Measurements from ENCODE around the gene SPAM1. TPM values are rescaled to one million over a fixed set of nuclear protein-coding genes. Genes with fewer than 3 reads are reported as not detected.
"Not testable (repeated sequence)": the region's sequence is repeated elsewhere in the genome, so short reads cannot be mapped to it uniquely, and the experiment has no call there.

Gene SPAM1
- total and polyA plus RNA-seq, 7 experiments from 2014 or later: not detected

DNA sequence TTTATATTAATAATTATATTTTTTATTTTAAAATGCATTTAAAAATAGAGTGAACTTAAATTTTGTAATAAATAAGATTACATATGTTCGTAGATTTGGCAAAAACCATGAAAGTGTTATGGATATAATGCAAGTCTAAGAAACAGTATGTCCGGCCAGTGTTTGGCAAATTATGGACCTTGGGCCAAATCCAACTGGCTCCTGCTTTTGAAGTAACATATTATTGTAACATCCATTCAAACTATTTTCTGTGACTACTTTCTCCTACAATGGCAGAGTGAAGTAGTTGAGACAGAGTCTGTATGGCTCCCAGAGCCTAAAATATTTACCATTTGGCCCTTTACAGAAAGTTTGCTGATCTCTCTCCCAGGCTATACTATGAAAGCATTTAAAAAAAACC is 69.0 kb downstream of the SPAM1 start:
- DNase-seq: no peak
- Histone ChIP-seq H3K4me3 (ENCODE audit: low read length) (no peak overlapping the region), H3K36me3 (ENCODE audit: control insufficient read depth in 2 of 3, insufficient read depth in 3 of 3, low read length in 3 of 3) (no peaks in the 10 kb centered on the region), H3K27me3 (ENCODE audit: control insufficient read depth in 2 of 2, insufficient read depth in 2 of 2, low read length in 2 of 2) (no peaks in the 10 kb centered on the region), H3K9me3 (ENCODE audit: control insufficient read depth in 2 of 3, low read length in 3 of 3) (no peaks in the 10 kb centered on the region), H3K4me1 (ENCODE audit: control insufficient read depth in 2 of 2, insufficient read depth in 2 of 2, low read length in 2 of 2) (no peaks in the 10 kb centered on the region), H3K27ac (ENCODE audit: low read depth, low read length) (no peak overlapping the region)
- POLR2A ChIA-PET: interaction anchor here (0.7 kb wide), 1 partner anchor 1694 kb away, joined by 3 read pairs; no protein-coding TSS in a partner anchor
- intact Hi-C loops (cut with micrococcal nuclease): no loop called here
- Mint-ChIP-seq H3K27me3 (peaks cover 0 to 6% (median 4%) of the 10 kb centered on the region in 5 donors), H3K4me1 (no peaks in the 10 kb centered on the region), H3K36me3 (no peaks in the 10 kb centered on the region), H3K9me3 (peaks cover 0 to 24% (median 4%) of the 10 kb centered on the region in 11 donors), H3K4me3 (no peak overlapping the region), H3K27ac (no peak overlapping the region)
- ATAC-seq: no peak
- CTCF ChIA-PET: no interaction called here

DNA sequence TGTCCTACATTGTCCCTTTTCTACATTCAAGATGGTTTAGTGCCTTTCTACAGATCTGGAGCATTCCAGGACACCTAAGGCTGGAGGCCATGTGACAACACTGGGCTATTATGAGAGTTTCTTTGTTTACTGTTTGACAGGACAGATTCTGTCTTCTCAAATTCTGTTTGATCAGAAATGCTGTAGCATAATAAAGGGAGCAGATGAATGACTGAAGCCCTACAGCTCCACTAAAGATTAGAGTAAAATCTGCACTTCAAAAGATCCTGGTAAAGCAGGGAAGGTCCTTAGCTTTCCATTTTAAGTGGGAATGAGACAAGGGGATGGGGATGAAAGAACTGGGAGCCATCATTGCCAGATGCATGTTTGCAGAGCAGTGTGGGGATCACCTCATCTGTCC is 69.4 kb downstream of the SPAM1 start:
- H3K9me3 ChIP-seq (ENCODE audit: control insufficient read depth in 2 of 3, low read length in 3 of 3): no peaks in the 10 kb centered on the region
- Mint-ChIP-seq H3K27me3 (peaks cover 0 to 6% (median 4%) of the 10 kb centered on the region in 5 donors), H3K36me3 (no peaks in the 10 kb centered on the region), H3K27ac (no peak overlapping the region), H3K4me1 (no peaks in the 10 kb centered on the region), H3K4me3 (no peak overlapping the region), H3K9me3 (peaks cover 0 to 25% (median 4%) of the 10 kb centered on the region in 11 donors)
- H3K4me3 ChIP-seq (ENCODE audit: low read length): no peak overlapping the region
- no peaks in the 10 kb centered on the region for H3K4me1 ChIP-seq (ENCODE audit: control insufficient read depth in 2 of 2, insufficient read depth in 2 of 2, low read length in 2 of 2)
- no peak for DNase-seq
- ChIA-PET CTCF (no interaction called here), POLR2A (interaction anchor here (0.7 kb wide), 1 partner anchor 1695 kb away, joined by 3 read pairs; no protein-coding TSS in a partner anchor)
- H3K27me3 ChIP-seq (ENCODE audit: control insufficient read depth in 2 of 2, insufficient read depth in 2 of 2, low read length in 2 of 2): no peaks in the 10 kb centered on the region
- intact Hi-C loops (cut with micrococcal nuclease): no loop called here
- H3K27ac ChIP-seq (ENCODE audit: low read depth, low read length): no peak overlapping the region
- no peak for ATAC-seq
- no peaks in the 10 kb centered on the region for H3K36me3 ChIP-seq (ENCODE audit: control insufficient read depth in 2 of 3, insufficient read depth in 3 of 3, low read length in 3 of 3)

DNA sequence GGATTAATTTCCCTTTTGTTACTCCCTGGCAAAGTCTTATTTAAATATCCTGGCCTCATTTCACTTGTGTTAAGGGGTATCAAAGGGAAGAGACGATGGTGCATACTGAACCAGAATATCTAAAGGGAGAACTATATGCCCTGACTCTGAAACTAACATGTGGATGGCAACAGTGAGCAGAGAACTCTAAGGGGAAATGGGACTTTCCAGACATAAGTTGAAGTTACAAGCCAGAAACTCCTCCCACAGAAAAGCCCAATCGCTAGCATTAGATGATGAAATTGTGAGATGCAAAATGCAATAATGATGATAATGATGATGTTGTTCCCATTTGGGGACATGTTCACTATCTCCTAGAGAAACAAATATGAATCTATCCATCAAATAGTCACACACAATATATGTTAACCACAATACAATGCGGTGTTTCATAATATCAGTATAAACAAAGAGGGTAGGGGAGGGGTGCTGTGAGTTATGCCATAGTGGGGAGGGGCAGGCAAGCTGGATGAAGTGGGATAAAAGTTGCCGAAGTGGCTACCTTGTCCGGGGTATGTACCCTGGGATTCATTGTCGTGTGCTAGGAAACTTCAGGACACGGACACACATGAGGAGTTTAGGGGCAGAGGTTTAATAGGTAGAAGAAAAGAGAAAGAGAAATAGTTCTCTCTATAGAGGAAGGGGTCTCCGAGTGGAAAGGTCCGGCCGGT is 70.7 kb downstream of the SPAM1 start:
- H3K27me3 ChIP-seq (ENCODE audit: control insufficient read depth in 2 of 2, insufficient read depth in 2 of 2, low read length in 2 of 2): no peaks in the 10 kb centered on the region
- ChIA-PET POLR2A (no interaction called here), CTCF (no interaction called here)
- Mint-ChIP-seq H3K27me3 (peaks cover 0 to 6% (median 0%) of the 10 kb centered on the region in 5 donors), H3K27ac (no peak overlapping the region), H3K4me1 (no peaks in the 10 kb centered on the region), H3K4me3 (no peak overlapping the region), H3K9me3 (peaks cover 0 to 29% (median 6%) of the 10 kb centered on the region in 11 donors), H3K36me3 (no peaks in the 10 kb centered on the region)
- ATAC-seq (no peak), DNase-seq (no peak)
- no peak overlapping the region for H3K4me3 ChIP-seq (ENCODE audit: low read length)
- H3K36me3 ChIP-seq (ENCODE audit: control insufficient read depth in 2 of 3, insufficient read depth in 3 of 3, low read length in 3 of 3): no peaks in the 10 kb centered on the region
- H3K27ac ChIP-seq (ENCODE audit: low read depth, low read length): no peak overlapping the region
- intact Hi-C loops (cut with micrococcal nuclease): no loop called here
- H3K4me1 ChIP-seq (ENCODE audit: control insufficient read depth in 2 of 2, insufficient read depth in 2 of 2, low read length in 2 of 2): no peaks in the 10 kb centered on the region
- H3K9me3 ChIP-seq (ENCODE audit: control insufficient read depth in 2 of 3, low read length in 3 of 3): no peaks in the 10 kb centered on the region

DNA sequence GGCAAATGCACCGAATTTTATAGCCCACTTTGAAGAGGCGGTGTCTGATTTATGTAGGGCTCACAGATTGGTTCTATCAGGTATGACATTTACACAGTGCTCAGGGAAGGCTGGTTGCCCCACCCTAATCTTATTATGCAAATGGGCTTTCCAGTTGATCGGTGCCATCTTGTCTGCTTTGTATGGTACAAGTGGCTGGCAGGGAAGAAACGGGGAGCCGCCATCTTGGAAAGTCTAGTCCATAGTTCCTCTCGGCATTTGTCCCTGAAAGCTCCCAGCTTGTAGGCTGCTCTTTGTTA is 71.2 kb downstream of the SPAM1 start:
- H3K4me1 Mint-ChIP-seq: no peaks in the 10 kb centered on the region
- Histone ChIP-seq H3K36me3 (ENCODE audit: control insufficient read depth in 2 of 3, insufficient read depth in 3 of 3, low read length in 3 of 3) (no peaks in the 10 kb centered on the region), H3K9me3 (ENCODE audit: control insufficient read depth in 2 of 3, low read length in 3 of 3) (no peaks in the 10 kb centered on the region), H3K4me3 (ENCODE audit: low read length) (no peak overlapping the region), H3K4me1 (ENCODE audit: control insufficient read depth in 2 of 2, insufficient read depth in 2 of 2, low read length in 2 of 2) (no peaks in the 10 kb centered on the region), H3K27me3 (ENCODE audit: control insufficient read depth in 2 of 2, insufficient read depth in 2 of 2, low read length in 2 of 2) (no peaks in the 10 kb centered on the region), H3K27ac (ENCODE audit: low read depth, low read length) (no peak overlapping the region)
- H3K27me3 Mint-ChIP-seq: peaks cover 0 to 6% (median 0%) of the 10 kb centered on the region in 5 donors
- no peaks in the 10 kb centered on the region for H3K36me3 Mint-ChIP-seq
- ATAC-seq (no peak), DNase-seq (no peak)
- intact Hi-C loops (cut with micrococcal nuclease): no loop called here
- POLR2A ChIA-PET: no interaction called here
- H3K9me3 Mint-ChIP-seq: peaks cover 0 to 29% (median 6%) of the 10 kb centered on the region in 11 donors
- no peak overlapping the region for H3K4me3 Mint-ChIP-seq
- CTCF ChIA-PET: no interaction called here
- no peak overlapping the region for H3K27ac Mint-ChIP-seq

DNA sequence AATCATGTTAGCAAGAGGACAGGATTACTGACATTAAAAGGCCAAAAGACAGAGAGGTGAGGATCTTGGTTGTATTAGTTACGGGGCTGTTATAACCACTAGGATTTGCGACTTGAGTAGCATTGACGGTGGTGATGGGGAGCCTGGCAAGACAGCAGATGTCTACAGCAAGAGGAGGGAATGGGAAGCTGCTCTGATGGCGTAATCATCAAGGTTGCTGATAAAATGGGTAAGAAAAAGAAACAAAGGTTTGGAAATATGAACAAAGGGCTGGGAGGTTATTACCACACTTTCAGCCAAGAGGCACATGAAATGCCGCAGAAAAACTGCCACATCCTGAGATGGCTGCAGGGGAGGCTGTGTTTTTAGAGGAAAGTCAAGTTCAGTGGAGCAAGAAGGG is 73.9 kb downstream of the SPAM1 start:
- no peaks in the 10 kb centered on the region for H3K4me1 Mint-ChIP-seq
- Histone ChIP-seq H3K9me3 (ENCODE audit: control insufficient read depth in 2 of 3, low read length in 3 of 3) (no peaks in the 10 kb centered on the region), H3K27ac (ENCODE audit: low read depth, low read length) (no peak overlapping the region), H3K27me3 (ENCODE audit: control insufficient read depth in 2 of 2, insufficient read depth in 2 of 2, low read length in 2 of 2) (no peaks in the 10 kb centered on the region), H3K4me1 (ENCODE audit: control insufficient read depth in 2 of 2, insufficient read depth in 2 of 2, low read length in 2 of 2) (no peaks in the 10 kb centered on the region), H3K36me3 (ENCODE audit: control insufficient read depth in 2 of 3, insufficient read depth in 3 of 3, low read length in 3 of 3) (no peaks in the 10 kb centered on the region), H3K4me3 (ENCODE audit: low read length) (no peak overlapping the region)
- DNase-seq: no peak
- peaks cover 0 to 29% (median 11%) of the 10 kb centered on the region in 11 donors for H3K9me3 Mint-ChIP-seq
- no peak overlapping the region for H3K27ac Mint-ChIP-seq
- H3K27me3 Mint-ChIP-seq: peaks cover 0 to 6% (median 0%) of the 10 kb centered on the region in 5 donors
- intact Hi-C loops (cut with micrococcal nuclease): no loop called here
- H3K36me3 Mint-ChIP-seq: no peaks in the 10 kb centered on the region
- no peak overlapping the region for H3K4me3 Mint-ChIP-seq
- ATAC-seq: no peak
- ChIA-PET POLR2A (no interaction called here), CTCF (no interaction called here)

DNA sequence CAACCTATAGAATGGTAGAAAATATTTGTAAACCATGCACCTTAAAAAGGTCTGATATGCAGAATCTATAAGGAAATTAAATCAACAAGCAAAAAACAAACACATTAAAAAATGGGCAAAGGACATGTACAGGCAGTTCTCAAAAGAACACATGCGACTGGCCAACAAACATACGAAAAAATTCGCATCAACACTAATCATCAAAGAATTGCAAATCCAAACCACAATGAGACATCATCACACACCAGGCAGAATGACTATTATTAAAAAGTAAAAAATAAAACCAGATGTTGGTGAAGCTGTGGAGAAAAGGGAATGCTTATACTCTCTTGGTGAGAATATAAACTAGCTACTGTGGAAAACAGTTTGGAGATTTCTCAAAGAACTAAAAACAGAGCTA is 74.7 kb downstream of the SPAM1 start:
- H3K36me3 Mint-ChIP-seq: no peaks in the 10 kb centered on the region
- H3K4me3 Mint-ChIP-seq: no peak overlapping the region
- Histone ChIP-seq H3K27me3 (ENCODE audit: control insufficient read depth in 2 of 2, insufficient read depth in 2 of 2, low read length in 2 of 2) (no peaks in the 10 kb centered on the region), H3K27ac (ENCODE audit: low read depth, low read length) (no peak overlapping the region), H3K4me3 (ENCODE audit: low read length) (no peak overlapping the region), H3K9me3 (ENCODE audit: control insufficient read depth in 2 of 3, low read length in 3 of 3) (no peaks in the 10 kb centered on the region), H3K36me3 (ENCODE audit: control insufficient read depth in 2 of 3, insufficient read depth in 3 of 3, low read length in 3 of 3) (no peaks in the 10 kb centered on the region), H3K4me1 (ENCODE audit: control insufficient read depth in 2 of 2, insufficient read depth in 2 of 2, low read length in 2 of 2) (no peaks in the 10 kb centered on the region)
- no peak overlapping the region for H3K27ac Mint-ChIP-seq
- POLR2A ChIA-PET: no interaction called here
- H3K27me3 Mint-ChIP-seq: peaks cover 0 to 6% (median 0%) of the 10 kb centered on the region in 5 donors
- H3K4me1 Mint-ChIP-seq: no peaks in the 10 kb centered on the region
- no peak for DNase-seq
- CTCF ChIA-PET: no interaction called here
- ATAC-seq: no peak
- peaks cover 0 to 29% (median 11%) of the 10 kb centered on the region in 11 donors for H3K9me3 Mint-ChIP-seq
- intact Hi-C loops (cut with micrococcal nuclease): no loop called here

GRCh38 chr7:124008296-124008695 is 83.3 kb downstream of the SPAM1 start:
- POLR2A ChIA-PET; ATAC-seq; H3K36me3 ChIP-seq (ENCODE audit: control insufficient read depth in 2 of 3, insufficient read depth in 3 of 3, low read length in 3 of 3); H3K4me3 ChIP-seq (ENCODE audit: low read length); H3K27ac ChIP-seq (ENCODE audit: low read depth, low read length); H3K9me3 ChIP-seq (ENCODE audit: control insufficient read depth in 2 of 3, low read length in 3 of 3); H3K36me3 Mint-ChIP-seq; H3K4me1 Mint-ChIP-seq; H3K4me1 ChIP-seq (ENCODE audit: control insufficient read depth in 2 of 2, insufficient read depth in 2 of 2, low read length in 2 of 2); H3K27ac Mint-ChIP-seq; H3K27me3 ChIP-seq (ENCODE audit: control insufficient read depth in 2 of 2, insufficient read depth in 2 of 2, low read length in 2 of 2); DNase-seq; CTCF ChIA-PET; intact Hi-C loops (cut with micrococcal nuclease); H3K4me3 Mint-ChIP-seq: not testable (repeated sequence)
- Mint-ChIP-seq H3K27me3 (peaks cover 0 to 14% (median 9%) of the 10 kb centered on the region in 5 donors), H3K9me3 (peaks cover 0 to 12% (median 3%) of the 10 kb centered on the region in 11 donors)
